Globus pallidus (tissue), 1 donor: ENCODE measurements around the gene GAB2.
A peak's percentile ranks its signal among the peaks of the same experiment; 100 is the strongest.
"Not testable (repeated sequence)": the region's sequence is repeated elsewhere in the genome, so short reads cannot be mapped to it uniquely, and the experiment has no call there.

Experiments
- DNase-seq: peaks from one replicate; pipeline ENCODE4 v3.0.0-alpha.2; 2015; ENCODE audit warnings: low spot score

GAB2 gene

DNA sequence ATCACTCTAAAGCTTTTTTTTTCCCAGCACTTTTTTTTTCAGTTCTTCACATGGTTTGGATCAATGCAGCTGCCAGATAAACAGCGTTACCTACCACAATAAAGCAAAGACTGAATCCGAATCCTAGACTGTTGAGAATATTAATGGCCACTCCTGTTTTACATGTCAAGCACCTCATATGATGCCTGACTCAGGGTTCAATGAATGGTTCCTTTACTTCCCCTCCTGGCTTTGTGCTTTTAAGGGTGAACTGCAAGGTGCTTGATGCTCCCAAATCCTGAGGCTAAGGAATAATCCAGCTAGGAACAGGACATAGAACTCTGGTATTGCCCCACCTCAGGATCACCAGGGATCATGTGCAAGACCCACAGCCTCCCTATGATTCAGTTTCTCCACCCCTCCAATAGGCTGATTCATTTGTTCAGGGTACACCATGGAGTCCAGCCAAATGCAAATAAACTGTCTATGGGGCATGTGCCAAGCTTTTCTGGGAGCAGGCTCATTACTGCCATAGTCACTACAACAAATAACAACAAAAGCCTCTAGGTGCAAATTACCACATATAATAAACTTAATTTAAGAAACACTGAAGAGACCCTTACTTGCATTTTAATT lies 104.3 kb downstream of the GAB2 start:
- peak; percentile 82 for DNase-seq

DNA sequence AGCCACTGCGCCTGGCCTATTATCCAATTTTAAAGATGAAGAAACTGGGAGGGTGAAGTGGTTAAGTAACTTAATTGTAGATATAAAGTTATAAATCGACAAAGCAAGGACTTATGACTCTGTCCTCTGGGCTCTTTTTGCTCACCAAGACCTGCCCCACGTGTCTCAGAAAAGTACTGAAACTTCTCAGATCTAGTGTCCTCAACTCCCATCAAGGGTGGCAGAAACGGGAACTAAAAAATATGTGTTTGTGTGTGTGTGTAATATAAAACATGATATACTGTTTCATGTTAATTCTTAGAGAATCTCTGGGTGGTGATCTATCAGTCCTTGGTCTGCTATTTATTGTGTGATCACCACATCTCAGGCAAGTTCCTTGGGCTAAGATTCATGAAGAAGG lies 104.9 kb downstream of the GAB2 start:
- no peak for DNase-seq

DNA sequence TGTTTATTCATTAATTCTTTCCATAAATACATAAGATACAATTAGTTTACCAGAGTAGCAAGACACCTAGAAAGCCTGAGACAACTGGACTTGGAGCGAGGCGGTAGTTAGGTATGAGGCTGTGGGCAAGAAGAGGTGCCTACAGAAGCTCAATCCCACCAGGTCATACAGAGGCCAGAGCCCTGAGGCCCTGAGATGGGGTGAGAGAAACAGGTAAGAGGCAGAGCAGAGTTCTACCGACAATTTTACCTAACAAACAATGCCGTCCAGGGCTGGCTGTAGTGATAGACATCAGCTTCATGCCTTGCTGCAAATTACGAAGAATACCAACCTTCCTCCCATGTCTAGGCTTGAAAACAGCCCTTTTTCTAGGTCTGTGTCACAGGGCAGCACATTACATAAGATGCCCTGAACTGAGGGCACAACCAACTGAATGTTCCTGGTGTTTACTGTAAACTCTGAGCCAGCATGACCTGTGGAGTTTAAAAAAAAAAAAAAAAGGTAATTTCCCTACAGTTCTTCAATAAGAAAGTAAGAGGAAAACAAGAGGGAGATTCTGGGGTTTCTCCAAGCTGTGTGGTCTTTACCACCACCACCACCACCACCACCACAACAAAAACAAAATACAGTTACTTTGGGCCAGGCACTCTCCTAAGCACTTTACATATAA lies 105.8 kb downstream of the GAB2 start:
- DNase-seq: no peak

GRCh38 chr11:78310500-78310909 lies 107.1 kb downstream of the GAB2 start:
- DNase-seq: no peak

- no peak for DNase-seq
Measured at GRCh38 chr11:78304201-78304600, 113.4 kb downstream of the GAB2 start.

DNA sequence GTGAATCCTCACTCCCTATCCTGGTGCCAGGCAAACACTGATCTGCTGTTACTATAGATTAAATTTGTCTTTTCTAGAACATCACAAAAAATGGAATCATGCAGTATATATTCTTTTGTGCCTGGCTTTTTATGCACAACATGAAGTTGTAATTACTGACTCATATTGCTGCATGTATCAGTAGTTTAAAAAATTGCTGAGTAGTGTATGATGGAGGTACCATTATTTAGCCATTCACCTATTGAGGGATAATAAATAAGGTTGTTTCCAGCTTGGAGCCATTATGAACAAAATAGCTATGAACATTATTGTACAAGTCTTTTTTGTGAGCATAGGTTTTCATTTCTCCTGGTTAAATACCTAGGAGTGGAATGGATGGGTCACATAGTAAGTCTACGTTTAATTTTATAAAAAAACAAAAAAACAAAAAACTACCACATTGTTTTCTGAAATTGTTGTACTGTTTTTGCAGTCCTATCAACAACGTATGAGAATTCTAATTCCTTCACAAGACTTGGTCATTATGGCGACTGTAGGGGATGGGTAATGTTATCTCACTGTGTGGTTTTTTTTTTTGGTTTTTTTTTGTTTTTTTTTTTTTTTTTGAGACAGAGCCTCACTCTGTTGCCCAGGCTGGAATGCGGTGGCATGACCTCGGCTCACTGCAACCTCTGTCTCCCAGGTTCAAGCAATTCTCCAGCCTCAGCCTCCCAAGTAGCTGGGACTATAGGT lies 117.3 kb downstream of the GAB2 start:
- no peak for DNase-seq

GRCh38 chr11:78299000-78299710 lies 118.5 kb downstream of the GAB2 start:
- DNase-seq: no peak

DNA sequence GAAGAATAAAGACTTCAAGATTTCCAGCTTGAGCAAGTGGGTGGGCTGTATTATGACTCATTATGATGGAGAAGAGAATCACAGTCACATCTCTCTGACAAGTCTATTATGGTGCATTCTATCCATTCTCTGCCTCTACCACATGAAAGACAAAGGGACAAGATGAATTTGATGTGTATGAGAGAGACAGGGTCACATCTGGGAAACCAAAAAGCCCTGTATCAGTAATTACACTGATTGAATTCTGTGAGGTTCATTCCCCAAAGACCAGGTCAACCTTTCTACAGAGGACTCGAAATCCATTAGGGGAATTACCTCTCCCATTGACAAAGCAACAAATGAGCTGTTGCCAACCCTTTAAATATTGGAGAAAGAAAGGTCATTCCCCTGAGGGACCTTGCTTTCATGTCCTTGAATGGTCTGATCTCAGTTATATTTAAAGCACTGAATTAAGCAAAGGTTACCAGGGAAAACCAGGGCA lies 119.3 kb downstream of the GAB2 start:
- DNase-seq: no peak

GRCh38 chr11:78295991-78296930 lies 121.4 kb downstream of the GAB2 start:
- no peak for DNase-seq

DNA sequence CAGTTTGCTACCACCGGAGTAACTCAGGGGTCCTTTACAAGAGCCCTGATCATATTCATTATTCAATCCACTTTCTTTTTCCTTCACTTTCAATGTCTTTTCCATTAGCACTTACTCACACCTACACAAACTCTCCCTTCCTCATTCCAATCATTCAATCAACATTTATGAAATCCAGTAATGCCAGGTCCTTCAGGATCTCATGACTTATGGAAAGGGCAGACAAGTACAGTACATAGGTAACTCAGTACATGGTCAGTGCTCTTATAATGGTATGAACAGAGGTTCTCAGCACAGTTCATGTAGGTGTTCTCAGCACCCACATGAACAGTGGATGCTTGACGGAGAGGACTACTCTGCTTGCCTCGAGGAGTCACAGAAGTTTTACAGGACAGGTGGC lies 122.3 kb downstream of the GAB2 start:
- no peak for DNase-seq

DNA sequence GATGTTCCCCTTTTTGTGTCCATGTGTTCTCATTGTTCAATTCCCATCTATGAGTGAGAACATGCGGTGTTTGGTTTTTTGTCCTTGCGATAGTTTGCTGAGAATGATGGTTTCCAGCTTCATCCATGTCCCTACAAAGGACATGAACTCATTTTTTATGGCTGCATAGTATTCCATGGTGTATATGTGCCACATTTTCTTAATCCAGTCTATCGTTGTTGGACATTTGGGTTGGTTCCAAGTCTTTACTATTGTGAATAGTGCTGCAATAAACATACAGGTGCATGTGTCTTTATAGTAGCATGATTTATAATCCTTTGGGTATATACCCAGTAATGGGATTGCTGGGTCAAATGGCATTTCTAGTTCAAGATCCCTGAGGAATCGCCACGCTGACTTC lies 123.5 kb downstream of the GAB2 start:
- DNase-seq: not testable (repeated sequence)

GRCh38 chr11:78293536-78293935 lies 124.1 kb downstream of the GAB2 start:
- DNase-seq: no peak

DNA sequence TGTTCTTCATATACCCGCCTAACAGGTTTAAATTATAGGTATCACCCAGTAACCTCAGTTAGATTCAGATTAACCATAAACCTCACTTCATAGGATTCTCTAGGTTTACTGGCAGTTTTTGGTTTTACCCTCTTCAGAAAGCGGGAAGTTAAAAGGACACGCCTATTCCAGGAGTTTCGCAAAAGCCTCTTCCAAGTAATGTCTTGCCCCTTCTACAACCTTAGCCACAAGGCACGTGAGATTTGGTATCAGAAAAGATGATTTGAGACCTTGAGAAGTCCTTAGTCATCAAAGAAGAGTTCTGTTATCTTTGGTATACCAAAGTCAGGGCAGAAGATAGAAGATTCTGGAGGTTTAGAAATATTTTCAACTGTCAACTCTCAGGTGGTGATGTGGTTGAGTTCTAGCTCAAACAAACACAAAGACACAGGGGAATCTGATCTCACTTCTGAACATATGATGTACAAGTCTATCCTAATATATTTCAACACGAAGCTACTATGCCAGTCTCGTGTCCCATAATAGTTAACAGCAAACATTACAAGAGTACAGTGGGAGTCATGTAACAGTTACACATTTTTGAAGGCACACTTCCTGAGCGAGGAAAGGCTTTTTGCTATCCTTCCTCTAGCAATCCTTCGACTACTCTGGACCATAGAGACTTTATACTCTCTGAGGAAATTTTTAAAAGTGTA lies 125.4 kb downstream of the GAB2 start:
- no peak for DNase-seq

GRCh38 chr11:78291503-78292108 lies 126.0 kb downstream of the GAB2 start:
- no peak for DNase-seq

- DNase-seq: no peak
Measured at GRCh38 chr11:78290293-78291176, 127.1 kb downstream of the GAB2 start.

- no peak for DNase-seq
Measured at GRCh38 chr11:78289552-78290292, 127.9 kb downstream of the GAB2 start.

GRCh38 chr11:78284260-78284659 lies 133.4 kb downstream of the GAB2 start:
- DNase-seq: no peak

DNA sequence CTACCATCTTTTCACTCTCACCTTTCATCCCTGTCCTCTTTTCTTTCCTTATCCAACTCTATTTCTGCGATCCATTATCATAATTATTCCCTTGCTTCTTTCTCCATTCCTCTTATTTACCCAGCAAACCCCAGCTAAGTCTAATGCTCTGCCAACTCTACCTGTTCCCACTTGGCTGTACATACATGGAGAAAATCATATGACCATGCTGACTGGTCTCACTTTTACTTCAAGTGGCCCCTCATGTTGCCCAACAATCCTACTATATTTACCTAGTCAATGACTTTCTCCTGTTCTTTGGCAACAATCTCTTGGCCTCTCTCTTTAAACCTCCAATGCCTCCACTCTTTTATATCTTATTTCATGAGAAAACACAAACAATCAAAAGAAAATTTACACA lies 134.8 kb downstream of the GAB2 start:
- no peak for DNase-seq

DNA sequence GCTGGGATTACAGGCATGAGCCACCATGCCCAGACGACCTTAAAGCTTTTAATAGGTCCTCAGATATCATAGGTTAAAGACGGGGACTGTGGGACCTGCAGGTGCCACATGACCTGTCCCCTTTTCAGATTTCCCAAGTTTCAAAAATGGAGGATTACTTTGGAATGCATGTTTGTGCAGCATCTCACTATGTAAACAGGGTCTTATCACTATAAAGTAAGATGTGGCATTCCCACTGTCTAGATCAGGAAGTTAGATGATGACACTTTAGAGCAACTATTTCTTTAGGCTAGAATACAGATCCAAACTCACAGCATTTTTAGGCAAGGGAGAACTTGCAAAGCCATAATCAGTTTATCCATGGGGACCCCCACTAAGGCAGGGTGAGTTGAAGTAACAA lies 136.1 kb downstream of the GAB2 start:
- DNase-seq: no peak
